ENCODE results near the gene HSPA12B.
A peak's percentile ranks its signal among the peaks of the same experiment; 100 is the strongest.

- peak; percentile 79 to 89 for TF ChIP-seq CTCF (IDR thresholded peaks at IDR 0.05; ENCODE audit: extremely low read depth in 1 of 2, insufficient read depth in 1 of 2, low read depth in 1 of 2, low read length in 2 of 2)
- TF ChIP-seq EZH2 (IDR thresholded peaks at IDR 0.05; ENCODE audit: borderline replicate concordance, low read depth, low read length, severe bottlenecking) = no peak
- TF ChIP-seq POLR2A (IDR thresholded peaks at IDR 0.05; ENCODE audit: low read depth, low read length) = peak; percentile 55
- TF ChIP-seq JUN (IDR thresholded peaks at IDR 0.05; ENCODE audit: borderline replicate concordance, insufficient read depth, insufficient read length, low read depth) = no peak
Measured at GRCh38 chr20:3753098-3753497, 20.6 kb downstream of the HSPA12B start.
